Testis (tissue), 3 donors: ENCODE measurements around the gene ZNF146. TPM values are rescaled to one million over a fixed set of nuclear protein-coding genes. Genes with fewer than 3 reads are reported as not detected.
"Not testable (repeated sequence)": the region's sequence is repeated elsewhere in the genome, so short reads cannot be mapped to it uniquely, and the experiment has no call there.

Experiments used
- DNase-seq: peaks from one replicate; pipeline ENCODE4 v3.0.0-alpha.2; 2019
- H3K27ac ChIP-seq, 2 donors: fragments of 200-600 bp; sonication (generic); one replicate each; pipeline ENCODE4 v1.5.1; 2019
- H3K27me3 ChIP-seq: fragments of 200-600 bp; sonication (generic); one replicate; pipeline ENCODE4 v1.5.1; 2019
- H3K36me3 ChIP-seq: fragments of 200-600 bp; sonication (generic); one replicate; pipeline ENCODE4 v1.5.1; 2017; ENCODE audit warnings: low read depth; ENCODE audit errors: missing control alignments
- H3K4me1 ChIP-seq: fragments of 200-600 bp; sonication (generic); one replicate; pipeline ENCODE4 v1.5.1; 2019
- H3K4me3 ChIP-seq, 2 donors: fragments of 200-600 bp; sonication (generic); one replicate each; pipeline ENCODE4 v1.5.1; 2017 to 2019
- H3K9me3 ChIP-seq: fragments of 200-600 bp; sonication (generic); one replicate; pipeline ENCODE4 v1.5.1; 2017
- POLR2A ChIP-seq: fragments of 450-650 bp; IDR thresholded peaks from one replicate; pipeline ENCODE4 v1.6.1; 2017; ENCODE audit warnings: antibody characterized with exemption, mild to moderate bottlenecking, moderate library complexity
- WGBS, 2 donors: methylation state at CpG; one replicate each; pipeline ENCODE4 v1.1.5; 2018; 5-methylcytosine and 5-hydroxymethylcytosine counted together
- intact Hi-C: fragments of 100-400 bp; cut with DNase I; formaldehyde crosslinking; loops from one replicate; pipeline ENCODE4 v1.15.1; 2023; ENCODE audit warnings: low total_unique reads
- polyA plus RNA-seq: library from polyadenylated mRNA; stranded (reverse); fragments of 350-450 nt; fragmentation: Illumina TruSeq; extraction: RNeasy Lipid Tissue Mini Kit (QIAGEN cat#74804); gene quantifications from one replicate; pipeline ENCODE4 v1.2.3, GENCODE V29; 2014; ENCODE audit warnings: low read depth, low replicate concordance; ENCODE audit not compliant: insufficient read depth
- total RNA-seq, 2 donors: library from RNA; depleted of rRNA; stranded (reverse); fragments of >200 nt; gene quantifications; one replicate each; pipeline ENCODE4 v1.2.3, GENCODE V29; 2016
- TF ChIP-seq, protein P1 (sequence below), 3 experiments: fragments of 450-650 bp in 2 of 3; fragments of 200-600 bp in 1 of 3; sonication (generic) in 1 of 3; IDR thresholded peaks; one replicate each; pipeline ENCODE4 v1.5.1; 2016 to 2019; ENCODE audit warnings: antibody characterized with exemption in 3 of 3, mild to moderate bottlenecking in 2 of 3, moderate library complexity in 1 of 3

Gene ZNF146
- total and polyA plus RNA-seq, 3 donors from 2014 or later, result 12.9 to 40.4 (median 37.1) TPM

DNA sequence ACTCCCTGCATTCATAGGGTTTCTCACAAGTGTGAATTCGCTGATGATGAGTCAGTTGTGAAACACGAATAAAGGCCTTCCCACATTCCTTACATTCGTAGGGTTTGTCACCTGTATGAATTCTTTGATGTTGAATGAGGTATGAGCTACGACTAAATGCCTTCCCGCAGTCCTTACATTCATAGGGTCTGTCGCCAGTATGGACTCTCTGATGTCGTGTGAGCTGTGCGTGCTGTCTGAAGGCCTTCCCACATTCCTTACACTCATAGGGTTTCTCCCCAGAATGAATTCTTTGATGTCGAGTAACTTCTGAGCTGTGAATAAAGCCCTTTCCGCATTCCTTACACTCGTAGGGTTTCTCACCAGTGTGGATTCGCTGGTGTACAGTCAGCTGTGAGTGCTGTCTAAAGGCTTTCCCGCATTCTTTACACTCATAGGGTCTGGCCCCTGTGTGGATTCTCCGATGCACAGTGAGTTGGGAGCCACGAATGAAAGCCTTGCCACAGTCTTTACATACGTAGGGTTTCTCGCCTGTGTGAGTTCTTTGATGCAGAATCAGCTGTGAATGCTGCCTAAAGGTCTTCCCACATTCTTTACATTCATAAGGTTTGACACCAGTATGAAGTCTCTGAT lies 32.2 kb upstream of the ZNF146 start:
- DNase-seq, result no peak
- H3K4me1 ChIP-seq, result no peaks in the 10 kb centered on the region
- H3K4me3 ChIP-seq, result no peak overlapping the region
- TF ChIP-seq POLR2A, result no peak
- TF ChIP-seq, protein P1, sequence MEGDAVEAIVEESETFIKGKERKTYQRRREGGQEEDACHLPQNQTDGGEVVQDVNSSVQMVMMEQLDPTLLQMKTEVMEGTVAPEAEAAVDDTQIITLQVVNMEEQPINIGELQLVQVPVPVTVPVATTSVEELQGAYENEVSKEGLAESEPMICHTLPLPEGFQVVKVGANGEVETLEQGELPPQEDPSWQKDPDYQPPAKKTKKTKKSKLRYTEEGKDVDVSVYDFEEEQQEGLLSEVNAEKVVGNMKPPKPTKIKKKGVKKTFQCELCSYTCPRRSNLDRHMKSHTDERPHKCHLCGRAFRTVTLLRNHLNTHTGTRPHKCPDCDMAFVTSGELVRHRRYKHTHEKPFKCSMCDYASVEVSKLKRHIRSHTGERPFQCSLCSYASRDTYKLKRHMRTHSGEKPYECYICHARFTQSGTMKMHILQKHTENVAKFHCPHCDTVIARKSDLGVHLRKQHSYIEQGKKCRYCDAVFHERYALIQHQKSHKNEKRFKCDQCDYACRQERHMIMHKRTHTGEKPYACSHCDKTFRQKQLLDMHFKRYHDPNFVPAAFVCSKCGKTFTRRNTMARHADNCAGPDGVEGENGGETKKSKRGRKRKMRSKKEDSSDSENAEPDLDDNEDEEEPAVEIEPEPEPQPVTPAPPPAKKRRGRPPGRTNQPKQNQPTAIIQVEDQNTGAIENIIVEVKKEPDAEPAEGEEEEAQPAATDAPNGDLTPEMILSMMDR (IDR thresholded peaks at IDR 0.05), result no peak
- H3K9me3 ChIP-seq, result no peaks in the 10 kb centered on the region
- H3K27ac ChIP-seq, result no peak overlapping the region
- no peaks in the 10 kb centered on the region for H3K36me3 ChIP-seq
- WGBS, 2 donors, result 90% methylated on average over 17 of the region's 17 CpGs
- intact Hi-C loops, result no loop called here
- H3K27me3 ChIP-seq, result no peaks in the 10 kb centered on the region

DNA sequence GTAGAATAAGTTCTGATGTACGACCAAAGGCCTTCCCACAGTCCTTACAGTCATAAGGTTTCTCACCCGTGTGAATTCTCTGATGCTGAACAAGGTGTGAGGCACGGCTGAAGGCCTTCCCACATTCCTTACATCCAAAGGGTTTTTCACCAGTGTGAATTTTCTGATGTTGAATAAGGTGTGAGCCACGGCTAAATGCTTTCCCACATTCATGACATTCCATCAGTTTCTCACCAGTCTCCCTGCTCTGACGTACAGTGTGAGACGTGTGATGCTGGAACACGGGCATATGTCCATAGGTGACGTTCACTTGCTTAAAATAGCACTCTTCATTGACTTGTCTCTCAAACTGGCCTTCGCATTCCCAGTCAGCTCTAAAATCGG lies 31.7 kb upstream of the ZNF146 start:
- WGBS, 2 donors, result 84 to 90% methylated on average over 9 to 10 of the region's 10 CpGs
- Histone ChIP-seq H3K27me3 (no peaks in the 10 kb centered on the region), H3K36me3 (no peaks in the 10 kb centered on the region), H3K4me3 (no peak overlapping the region), H3K27ac (no peak overlapping the region), H3K4me1 (no peaks in the 10 kb centered on the region), H3K9me3 (no peaks in the 10 kb centered on the region)
- intact Hi-C loops, result no loop called here
- TF ChIP-seq, protein P1 (IDR thresholded peaks at IDR 0.05), result no peak
- TF ChIP-seq POLR2A, result no peak
- DNase-seq, result no peak

DNA sequence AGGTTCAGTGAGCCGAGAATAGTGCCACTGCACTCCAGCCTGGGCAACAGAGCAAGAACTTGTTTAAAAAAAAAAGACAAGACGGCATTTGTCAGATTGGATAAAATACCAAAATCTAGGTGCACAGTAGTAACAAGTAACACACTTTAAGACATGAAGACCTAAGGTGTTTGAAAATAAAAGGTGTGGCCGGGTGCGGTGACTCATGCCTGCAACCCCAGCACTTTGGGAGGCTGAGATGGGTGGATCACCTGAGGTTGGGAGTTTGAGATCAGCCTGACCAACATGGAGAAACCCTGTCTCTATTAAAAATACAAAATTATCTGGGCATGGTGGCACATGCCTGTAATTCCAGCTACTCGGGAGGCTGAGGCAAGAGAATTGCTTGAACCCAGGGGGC lies 28.2 kb upstream of the ZNF146 start:
- H3K27ac ChIP-seq, H3K9me3 ChIP-seq, intact Hi-C loops, H3K27me3 ChIP-seq, H3K4me3 ChIP-seq, DNase-seq, H3K4me1 ChIP-seq, H3K36me3 ChIP-seq: not testable (repeated sequence)
- WGBS, 2 donors, result 93 to 94% methylated on average over 5 of the region's 5 CpGs

DNA sequence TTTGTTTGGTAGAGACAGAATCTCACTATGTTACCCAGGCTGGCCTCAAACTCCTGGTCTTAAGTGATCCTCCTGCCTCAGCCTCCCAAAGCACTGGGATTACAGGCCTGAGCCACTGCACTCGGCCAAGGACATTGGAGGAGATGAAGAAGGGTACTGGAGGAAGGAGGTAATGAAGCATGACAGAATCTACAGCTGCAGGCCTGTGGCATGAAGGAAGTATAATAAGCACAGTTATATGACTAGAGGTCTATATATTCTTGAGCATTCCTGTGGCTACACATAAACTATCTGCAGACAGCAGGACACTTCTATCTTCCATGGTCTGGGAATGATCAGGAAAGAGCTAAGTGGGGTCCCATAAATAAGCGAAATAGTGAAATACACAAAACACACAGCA lies 18.7 kb upstream of the ZNF146 start:
- DNase-seq, result no peak
- WGBS, 2 donors, result 93 to 94% methylated on average over 2 of the region's 2 CpGs
- Histone ChIP-seq H3K27me3 (no peaks in the 10 kb centered on the region), H3K27ac (no peak overlapping the region), H3K4me1 (no peaks in the 10 kb centered on the region), H3K9me3 (no peaks in the 10 kb centered on the region), H3K36me3 (no peaks in the 10 kb centered on the region), H3K4me3 (no peak overlapping the region)
- TF ChIP-seq, protein P1 (IDR thresholded peaks at IDR 0.05), result no peak
- TF ChIP-seq POLR2A, result no peak
- intact Hi-C loops, result no loop called here

DNA sequence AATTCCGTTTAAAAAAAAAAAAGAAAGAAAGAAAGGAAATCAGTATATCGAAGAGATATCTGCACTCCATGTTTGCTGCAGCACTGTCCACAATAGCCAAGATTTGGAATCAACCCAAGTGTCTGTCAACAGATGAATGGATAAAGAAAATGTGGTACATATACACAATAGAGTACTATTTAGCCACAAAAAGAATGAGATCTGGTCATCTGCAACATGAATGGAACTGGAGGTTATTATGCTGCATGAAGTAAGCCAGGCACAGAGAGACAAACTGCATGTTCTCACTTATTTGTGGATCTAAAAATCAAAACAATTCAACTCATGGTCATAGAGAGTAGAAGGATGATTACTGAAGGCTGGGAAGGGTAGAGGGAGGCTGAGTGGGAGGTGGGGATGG lies 16.8 kb upstream of the ZNF146 start:
- H3K9me3 ChIP-seq, result no peaks in the 10 kb centered on the region
- H3K4me1 ChIP-seq, result no peaks in the 10 kb centered on the region
- no peak overlapping the region for H3K4me3 ChIP-seq
- no peaks in the 10 kb centered on the region for H3K27me3 ChIP-seq
- DNase-seq, result no peak
- 91 to 100% methylated on average over 1 to 2 of the region's 2 CpGs for WGBS, 2 donors
- no peak overlapping the region for H3K27ac ChIP-seq
- no peaks in the 10 kb centered on the region for H3K36me3 ChIP-seq
- TF ChIP-seq, protein P1 (IDR thresholded peaks at IDR 0.05), result no peak
- no peak for TF ChIP-seq POLR2A
- intact Hi-C loops, result no loop called here
